Heart left ventricle (tissue), 16 donors: ENCODE data around the gene LDHD. TPM values are rescaled to one million over a fixed set of nuclear protein-coding genes. Genes with fewer than 3 reads are reported as not detected.

Source experiments
- ATAC-seq, 4 donors: fragments of 200-7000 bp; cut with Tn5 transposase; one replicate each; pipeline ENCODE4 v1.9.1; 2020 to 2022; ENCODE audit warnings: moderate library complexity in 4 of 4, mild to moderate bottlenecking in 3 of 4, moderate number of reproducible peaks in 1 of 4
- DNase-seq, 5 donors: peaks; one replicate each; pipeline ENCODE4 v3.0.0-alpha.2; 2020
- H3K27ac ChIP-seq, 12 donors: fragments of 200-600 bp; sonication (generic) in 4 of 12; one replicate each; pipeline versions ENCODE4 v1.5.0 to v1.8.0; 2016 to 2022; ENCODE audit warnings: mild to moderate bottlenecking in 2 of 12
- H3K27me3 ChIP-seq, 9 donors: fragments of 200-600 bp; sonication (generic) in 2 of 9; one replicate each; pipeline versions ENCODE4 v1.5.1 to v1.8.0; 2016 to 2022; ENCODE audit warnings: mild to moderate bottlenecking in 3 of 9
- H3K36me3 ChIP-seq, 9 donors: fragments of 200-600 bp; sonication (generic) in 2 of 9; one replicate each; pipeline versions ENCODE4 v1.5.0 to v1.8.0; 2018 to 2022; ENCODE audit warnings: mild to moderate bottlenecking in 2 of 9
- H3K4me1 ChIP-seq, 12 donors: fragments of 200-600 bp; sonication (generic) in 4 of 12; one replicate each; pipeline versions ENCODE4 v1.5.0 to v1.8.0; 2016 to 2022; ENCODE audit warnings: mild to moderate bottlenecking in 3 of 12
- H3K4me3 ChIP-seq, 12 donors: fragments of 200-600 bp; sonication (generic) in 4 of 12; one replicate each; pipeline versions ENCODE4 v1.5.0 to v1.8.0; 2017 to 2022; ENCODE audit warnings: mild to moderate bottlenecking in 9 of 12, moderate library complexity in 4 of 12
- H3K9me3 ChIP-seq, 12 donors: fragments of 200-600 bp; sonication (generic) in 4 of 12; one replicate each; pipeline versions ENCODE4 v1.5.0 to v1.8.0; 2016 to 2022; ENCODE audit warnings: mild to moderate bottlenecking in 1 of 12
- CTCF ChIP-seq, 12 donors: fragments of 200-600 bp; sonication (generic) in 4 of 12; IDR thresholded peaks; one replicate each; pipeline versions ENCODE4 v1.5.0 to v1.8.0; 2018 to 2022; ENCODE audit warnings: antibody characterized with exemption in 12 of 12, mild to moderate bottlenecking in 5 of 12
- POLR2A ChIP-seq, 2 donors: fragments of 450-650 bp; IDR thresholded peaks; one replicate each; pipeline ENCODE4 v1.6.1; 2017; ENCODE audit warnings: antibody characterized with exemption in 2 of 2, mild to moderate bottlenecking in 2 of 2, moderate library complexity in 2 of 2
- WGBS, 4 donors: extraction: QIAGEN DNeasy Blood & Tissue Kit in 2 of 4; methylation state at CpG; one replicate each; pipeline versions ENCODE4 v1.1.5 to v1.1.7; 2013 to 2018; 5-methylcytosine and 5-hydroxymethylcytosine counted together
- intact Hi-C, 10 donors: fragments of 100-400 bp; cut with DNase I; formaldehyde crosslinking; loops; one replicate each; pipeline versions ENCODE4 v1.11.1 to v1.14.2; 2022
- polyA plus RNA-seq, 2 donors: library from polyadenylated mRNA; stranded (reverse); fragments of 200-250 nt; gene quantifications; one replicate each; pipeline ENCODE4 v1.2.3, GENCODE V29; 2013
- total RNA-seq, 9 donors: library from RNA; depleted of rRNA in 2 of 9; stranded (reverse); fragments of >200 nt in 2 of 9; fragmentation: NEBNext Ultra II Directional in 3 of 9; extraction: Animal tissue kit (Norgen Biotek cat#: 25700) in 3 of 9; gene quantifications; one replicate each; pipeline versions ENCODE4 v1.1.0 to v1.2.4, GENCODE V29; 2016 to 2023
- donor health status: ischemic (EF 13 %, LVEDD 7.1; RV severe dilation, severe dysfunction).
- donor health status: healthy with polysubstance abuse.
- donor health status: DM: no; HTN: yes; CAD: no.
- donor health status: DM: no; HTN: no; CAD: no.
- donor health status: ischemic (EF 25% LVEDD 6.9; RV normal size, moderate dysfunction).
- donor health status: ischemic (EF 25% LVEDD 5.7; RV mildly dilated, moderate dysfunction).
- donor health status: healthy.
- donor health status: DM: yes; HTN: yes; CAD: no.
- donor health status: ischemic (EF 35%, LVEDD 5.7; RV mildly dilated, moderate dysfunction).
- donor health status: nonischemic (EF 11% LVEDD 7.7; RV severe dilation, severe dysfunction).
- donor health status: DM: yes; HTN: yes; CAD: no.
- donor health status: PGD.
- donor health status: ischemic (EF 29% LVEDD 5.4; RV normal size, mild dysfunction).
- donor health status: nonischemic (EF 23%, LVEDD 6.1; RV moderate dilation, normal function).

LDHD gene
- total and polyA plus RNA-seq, 11 donors = 49.0 to 185 (median 90.6) TPM

DNA sequence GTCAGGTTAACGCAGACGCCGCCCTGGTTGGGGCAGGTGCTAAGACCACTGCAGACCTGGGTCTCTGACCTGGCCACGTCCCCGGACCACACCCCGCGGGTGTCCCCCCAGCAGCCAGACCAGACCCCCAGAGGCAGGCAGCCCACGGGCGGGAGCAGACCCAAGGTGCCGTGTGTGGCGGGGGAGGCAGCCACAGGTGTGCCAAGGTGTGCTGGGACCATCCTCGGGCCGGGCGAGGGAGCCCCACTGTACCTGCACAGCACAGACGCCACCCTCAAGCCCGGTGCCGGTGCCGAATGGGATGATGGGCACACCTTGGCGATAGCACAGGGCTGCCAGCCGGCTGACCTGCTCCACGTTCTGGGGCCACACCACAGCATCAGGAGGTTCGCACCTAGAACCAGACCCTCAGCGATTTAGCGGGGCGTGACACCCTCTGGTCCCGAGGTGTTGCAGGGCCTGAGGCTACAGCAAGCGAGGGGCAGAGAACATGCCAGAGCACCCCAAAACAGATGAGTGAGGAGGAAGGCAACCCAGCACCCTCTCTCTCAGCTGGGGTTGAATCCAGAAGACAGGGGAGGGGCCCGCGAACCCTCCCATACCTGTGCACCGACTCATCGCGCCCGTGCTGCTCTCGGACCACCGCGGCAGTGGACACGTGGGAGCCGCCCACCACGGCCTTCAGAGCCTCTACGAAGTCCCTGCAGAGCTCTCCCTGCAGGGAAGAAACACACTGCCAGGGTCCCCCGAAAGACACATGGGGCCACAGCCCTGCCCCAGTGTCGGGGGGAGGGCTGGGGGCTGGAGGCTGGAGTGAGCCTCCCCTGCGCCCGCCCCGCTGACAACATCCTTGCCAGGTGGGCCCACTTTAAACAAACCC is 1.4 kb downstream of the LDHD start:
- Histone ChIP-seq H3K27me3 (peaks cover 0 to 8% (median 0%) of the 10 kb centered on the region in 9 donors), H3K4me1 (peaks cover 6 to 64% (median 36%) of the 10 kb centered on the region in 12 donors), H3K36me3 (peaks cover 0 to 9% (median 0%) of the 10 kb centered on the region in 9 donors), H3K4me3 (peak overlapping the region in 9 of 12 donors; percentile 47 to 85 (median 63)), H3K27ac (peak overlapping the region in 4 of 12 donors; percentile 73 to 90 (median 88)), H3K9me3 (no peaks in the 10 kb centered on the region)
- WGBS, 4 donors = 87 to 89% (median 88%) methylated on average over 17 to 45 of the region's 45 CpGs
- ATAC-seq = no peak
- DNase-seq = peak in 1 of 5 donors; percentile 28
- intact Hi-C loops = loop anchor here in 7 of 10 donors (5.0 to 10.0 kb wide), 5 partner anchors 210 to 400 kb away; no protein-coding TSS in a partner anchor
- TF ChIP-seq POLR2A (IDR thresholded peaks at IDR 0.05) (no peak), CTCF (IDR thresholded peaks at IDR 0.05) (no peak)

GRCh38 chr16:75114179-75114945 is 2.2 kb downstream of the LDHD start:
- peak in 1 of 5 donors; percentile 29 for DNase-seq
- WGBS, 4 donors = 75 to 93% (median 90%) methylated on average over 6 to 44 of the region's 44 CpGs
- TF ChIP-seq CTCF (IDR thresholded peaks at IDR 0.05) (peak in 1 of 12 donors; percentile 60), POLR2A (IDR thresholded peaks at IDR 0.05) (no peak)
- Histone ChIP-seq H3K27ac (peak overlapping the region in 2 of 12 donors; percentile 10 to 86), H3K27me3 (peaks cover 0 to 8% (median 0%) of the 10 kb centered on the region in 9 donors), H3K4me1 (peaks cover 6 to 73% (median 41%) of the 10 kb centered on the region in 12 donors), H3K36me3 (peaks cover 0 to 9% (median 0%) of the 10 kb centered on the region in 9 donors), H3K4me3 (no peak overlapping the region), H3K9me3 (no peaks in the 10 kb centered on the region)
- intact Hi-C loops = loop anchor here in 7 of 10 donors (5.0 to 10.0 kb wide), 5 partner anchors 210 to 400 kb away; no protein-coding TSS in a partner anchor
- no peak for ATAC-seq

DNA sequence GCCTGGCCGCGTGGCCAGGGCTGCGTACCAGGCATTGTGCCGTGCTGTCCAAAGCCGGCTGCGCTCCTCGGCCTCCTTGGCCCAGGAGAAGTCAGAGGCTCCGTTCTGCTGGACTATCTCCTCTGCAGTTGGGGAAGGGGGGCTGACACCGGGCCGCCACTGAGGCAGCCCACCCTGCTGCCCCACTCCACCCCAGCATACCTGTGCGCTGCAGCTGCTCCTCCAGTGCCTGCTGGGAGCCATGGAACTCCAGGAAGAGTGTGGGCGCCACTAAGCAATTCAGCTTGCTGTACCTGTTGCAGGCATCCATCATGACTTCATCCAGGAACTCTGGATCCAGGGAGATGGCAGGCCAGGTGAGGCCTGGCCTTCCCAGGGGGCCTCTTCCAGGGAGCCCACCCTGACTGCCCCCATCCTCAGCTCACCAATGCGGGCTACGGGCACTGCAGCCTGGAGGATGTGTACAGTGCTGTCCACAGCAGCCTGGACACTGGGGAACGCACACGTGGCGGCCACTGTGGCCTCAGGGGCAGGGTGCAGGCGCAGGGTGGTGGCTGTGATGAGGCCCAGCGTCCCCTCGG is 2.9 kb downstream of the LDHD start:
- Histone ChIP-seq H3K27me3 (peaks cover 0 to 8% (median 0%) of the 10 kb centered on the region in 9 donors), H3K27ac (peak overlapping the region in 5 of 12 donors; percentile 10 to 94 (median 87)), H3K4me1 (peaks cover 6 to 80% (median 47%) of the 10 kb centered on the region in 12 donors), H3K9me3 (no peaks in the 10 kb centered on the region), H3K4me3 (no peak overlapping the region), H3K36me3 (peaks cover 0 to 9% (median 0%) of the 10 kb centered on the region in 9 donors)
- ATAC-seq = no peak
- intact Hi-C loops = loop anchor here in 7 of 10 donors (5.0 to 10.0 kb wide), 5 partner anchors 209 to 399 kb away; no protein-coding TSS in a partner anchor
- WGBS, 4 donors = 79 to 91% (median 89%) methylated on average over 6 to 20 of the region's 20 CpGs
- TF ChIP-seq CTCF (IDR thresholded peaks at IDR 0.05) = no peak
- TF ChIP-seq POLR2A (IDR thresholded peaks at IDR 0.05) = no peak
- DNase-seq = peak in 1 of 5 donors; percentile 62
